ENCODE data around the gene TOMM34.

TOMM34 gene

GRCh38 chr20:44960103-44960852, at the start of gene TOMM34:
TSS of gene TOMM34 (minus strand) at chr20:44960397. CDS start at chr20:44960333, 64 bp downstream.
- Histone ChIP-seq H3K27me3 (no peaks in the 10 kb centered on the region), H3K36me3 (peaks cover 11 to 16% (median 12%) of the 10 kb centered on the region in 3 donors), H3K27ac (peak within 1 kb of the TSS; percentile 75 to 87), H3K9me3 (no peaks in the 10 kb centered on the region), H3K4me3 (peak within 1 kb of the TSS; percentile 82 to 90), H3K4me1 (peaks cover 0 to 23% (median 13%) of the 10 kb centered on the region in 4 donors)
- DNase-seq: peak; percentile 97
- intact Hi-C loops (cut with DNase I; ENCODE audit: low total_unique reads): loop anchor here (5.0 kb wide), 1 partner anchor 73 kb away; the partner anchor contains the start of gene YWHAB
- no peak for TF ChIP-seq CTCF (IDR thresholded peaks at IDR 0.05)

GRCh38 chr20:45008521-45009049, 48.4 kb upstream of the TOMM34 start:
- Histone ChIP-seq H3K36me3 (peaks cover 5 to 47% (median 15%) of the 10 kb centered on the region in 3 donors), H3K27me3 (no peaks in the 10 kb centered on the region), H3K4me3 (no peak overlapping the region), H3K4me1 (peaks cover 0 to 9% (median 4%) of the 10 kb centered on the region in 4 donors), H3K27ac (no peak overlapping the region), H3K9me3 (no peaks in the 10 kb centered on the region)
- intact Hi-C loops (cut with DNase I; ENCODE audit: low total_unique reads): no loop called here
- TF ChIP-seq CTCF (IDR thresholded peaks at IDR 0.05): no peak
- DNase-seq: no peak

- DNase-seq: no peak
- TF ChIP-seq CTCF (IDR thresholded peaks at IDR 0.05): no peak
- Histone ChIP-seq H3K4me1 (peaks cover 0 to 6% (median 1%) of the 10 kb centered on the region in 4 donors), H3K27ac (no peak overlapping the region), H3K4me3 (no peak overlapping the region), H3K9me3 (no peaks in the 10 kb centered on the region), H3K36me3 (peaks cover 48 to 64% (median 50%) of the 10 kb centered on the region in 3 donors), H3K27me3 (no peaks in the 10 kb centered on the region)
- intact Hi-C loops (cut with DNase I; ENCODE audit: low total_unique reads): no loop called here
These were observed 37.5 kb upstream of the TOMM34 start for GRCh38 chr20:44997668-44998067.

GRCh38 chr20:44997171-44997570, 37.0 kb upstream of the TOMM34 start:
- Histone ChIP-seq H3K9me3 (no peaks in the 10 kb centered on the region), H3K27ac (no peak overlapping the region), H3K27me3 (no peaks in the 10 kb centered on the region), H3K4me3 (no peak overlapping the region), H3K4me1 (peaks cover 0 to 6% (median 1%) of the 10 kb centered on the region in 4 donors), H3K36me3 (peaks cover 43 to 62% (median 50%) of the 10 kb centered on the region in 3 donors)
- TF ChIP-seq CTCF (IDR thresholded peaks at IDR 0.05): no peak
- no peak for DNase-seq
- intact Hi-C loops (cut with DNase I; ENCODE audit: low total_unique reads): no loop called here

GRCh38 chr20:44993343-44993742, 33.1 kb upstream of the TOMM34 start:
- Histone ChIP-seq H3K27ac (no peak overlapping the region), H3K4me1 (peaks cover 0 to 29% (median 8%) of the 10 kb centered on the region in 4 donors), H3K4me3 (no peak overlapping the region), H3K27me3 (no peaks in the 10 kb centered on the region), H3K36me3 (peaks cover 14 to 27% (median 21%) of the 10 kb centered on the region in 3 donors), H3K9me3 (no peaks in the 10 kb centered on the region)
- no peak for TF ChIP-seq CTCF (IDR thresholded peaks at IDR 0.05)
- DNase-seq: no peak
- intact Hi-C loops (cut with DNase I; ENCODE audit: low total_unique reads): no loop called here
